ENCODE data around the gene ACAD10. TPM values are rescaled to one million over a fixed set of nuclear protein-coding genes. Genes with fewer than 3 reads are reported as not detected.

Gene ACAD10
- total and polyA plus RNA-seq, 2 of the 13 experiments (the other 11 are each of a cell fraction or from before 2014, with no cell fraction given): 15.2 to 16.3 TPM

GRCh38 chr12:111773801-111774551 is 88.1 kb downstream of the ACAD10 start (continued):
- no peak for TF ChIP-seq ZXDC (CRISPR knock-in tag; IDR thresholded peaks at IDR 0.05)
- TF ChIP-seq ZNF574 (CRISPR knock-in tag; IDR thresholded peaks at IDR 0.05): peak; percentile 31; the same call in 1 of the 2 replicates
- TF ChIP-seq FOXP1 (IDR thresholded peaks at IDR 0.05): 0 out of 2 replicates have a peak, but pooled peaks have one; percentile 9
- TF ChIP-seq FOXP1 (CRISPR knock-in tag; IDR thresholded peaks at IDR 0.05): peak; percentile 70
- TF ChIP-seq ARNTL (CRISPR knock-in tag; IDR thresholded peaks at IDR 0.05): no peak
- no peak for TF ChIP-seq ZNF746 (CRISPR knock-in tag; IDR thresholded peaks at IDR 0.05)
- no peak for TF ChIP-seq NFIB (CRISPR knock-in tag; IDR thresholded peaks at IDR 0.05; ENCODE audit: borderline replicate concordance)
- no peak for TF ChIP-seq BCLAF1 (IDR thresholded peaks at IDR 0.05)
- TF ChIP-seq ZNF276 (CRISPR knock-in tag; IDR thresholded peaks at IDR 0.05; ENCODE audit: low read depth): no peak
- TF ChIP-seq GATA4 (IDR thresholded peaks at IDR 0.05; ENCODE audit: borderline replicate concordance, low read depth): no peak
- no peak for TF ChIP-seq ZNF607 (CRISPR knock-in tag; IDR thresholded peaks at IDR 0.05; ENCODE audit: borderline replicate concordance)
- TF ChIP-seq ZNF569 (CRISPR knock-in tag; IDR thresholded peaks at IDR 0.05; ENCODE audit: borderline replicate concordance): no peak
- TF ChIP-seq ZNF317 (CRISPR knock-in tag; IDR thresholded peaks at IDR 0.05): no peak
- TF ChIP-seq ISL2 (CRISPR knock-in tag; IDR thresholded peaks at IDR 0.05): 0 out of 2 replicates have a peak, but pooled peaks have one; percentile 10
- TF ChIP-seq JUND (CRISPR knock-in tag; IDR thresholded peaks at IDR 0.05): no peak
- no peak for TF ChIP-seq ZSCAN22 (CRISPR knock-in tag; IDR thresholded peaks at IDR 0.05)
- TF ChIP-seq RARA (CRISPR knock-in tag; IDR thresholded peaks at IDR 0.05): peak; percentile 49; the same call in 1 of the 2 replicates
- TF ChIP-seq SYNCRIP (IDR thresholded peaks at IDR 0.05; ENCODE audit: insufficient read depth, low read depth, low read length): no peak
- TF ChIP-seq ZNF788 (CRISPR knock-in tag; IDR thresholded peaks at IDR 0.05; ENCODE audit: borderline replicate concordance): peak; percentile 35; the same call in 1 of the 2 replicates

Data from HepG2 (cell line).